ENCODE data around the gene SLC22A7. TPM values are rescaled to one million over a fixed set of nuclear protein-coding genes. Genes with fewer than 3 reads are reported as not detected.

SLC22A7 gene
- total and polyA plus RNA-seq, 2 of the 8 experiments (the other 6 are each of a cell fraction or from before 2014, with no cell fraction given) = not detected

DNA sequence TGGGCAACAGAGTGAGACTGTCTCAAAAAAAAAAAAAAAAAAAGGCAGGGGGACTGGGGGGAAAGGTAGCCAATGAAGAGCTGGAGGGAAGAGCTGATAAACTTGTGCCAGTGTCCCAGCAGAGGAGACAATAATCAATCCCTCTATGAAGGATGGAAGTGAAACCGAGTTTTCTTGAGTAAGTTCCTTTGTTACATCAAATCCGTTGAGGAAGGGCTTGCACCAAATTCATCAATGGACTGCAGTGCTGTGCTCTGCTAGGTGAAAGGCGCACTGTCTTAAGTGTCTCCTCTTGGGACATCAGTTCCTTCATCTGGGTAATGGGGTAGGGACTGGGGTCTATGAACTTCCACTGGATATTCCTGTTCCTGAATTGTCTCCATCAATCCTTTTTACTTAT lies 13.6 kb downstream of the SLC22A7 start (continued):
- TF ChIP-seq, protein P1, sequence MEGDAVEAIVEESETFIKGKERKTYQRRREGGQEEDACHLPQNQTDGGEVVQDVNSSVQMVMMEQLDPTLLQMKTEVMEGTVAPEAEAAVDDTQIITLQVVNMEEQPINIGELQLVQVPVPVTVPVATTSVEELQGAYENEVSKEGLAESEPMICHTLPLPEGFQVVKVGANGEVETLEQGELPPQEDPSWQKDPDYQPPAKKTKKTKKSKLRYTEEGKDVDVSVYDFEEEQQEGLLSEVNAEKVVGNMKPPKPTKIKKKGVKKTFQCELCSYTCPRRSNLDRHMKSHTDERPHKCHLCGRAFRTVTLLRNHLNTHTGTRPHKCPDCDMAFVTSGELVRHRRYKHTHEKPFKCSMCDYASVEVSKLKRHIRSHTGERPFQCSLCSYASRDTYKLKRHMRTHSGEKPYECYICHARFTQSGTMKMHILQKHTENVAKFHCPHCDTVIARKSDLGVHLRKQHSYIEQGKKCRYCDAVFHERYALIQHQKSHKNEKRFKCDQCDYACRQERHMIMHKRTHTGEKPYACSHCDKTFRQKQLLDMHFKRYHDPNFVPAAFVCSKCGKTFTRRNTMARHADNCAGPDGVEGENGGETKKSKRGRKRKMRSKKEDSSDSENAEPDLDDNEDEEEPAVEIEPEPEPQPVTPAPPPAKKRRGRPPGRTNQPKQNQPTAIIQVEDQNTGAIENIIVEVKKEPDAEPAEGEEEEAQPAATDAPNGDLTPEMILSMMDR (IDR thresholded peaks at IDR 0.05; ENCODE audit: control extremely low read depth in 1 of 3, insufficient read depth in 1 of 3, low read depth in 1 of 3, low read length in 3 of 3) = no peak
- TF ChIP-seq HDAC6 (IDR thresholded peaks at IDR 0.05; ENCODE audit: low read depth, low read length) (no peak), NRF1 (IDR thresholded peaks at IDR 0.05; ENCODE audit: low read depth, low read length) (no peak), SAP30 (IDR thresholded peaks at IDR 0.05; ENCODE audit: insufficient read depth, insufficient replicate concordance, low read length) (no peak)
